DMS153 treated with DMSO at 0.1 percent for 48 hours (cell line): ENCODE results near the gene PPFIA4.

Experiments
- DNase-seq: peaks from one replicate; lab custom pipeline; 2025; ENCODE audit not compliant: unreplicated experiment; lab: John Stamatoyannopoulos, UW

PPFIA4 gene

GRCh38 chr1:203081465-203082230 lies 55.4 kb downstream of the PPFIA4 start:
- DNase-seq: no peak

DNA sequence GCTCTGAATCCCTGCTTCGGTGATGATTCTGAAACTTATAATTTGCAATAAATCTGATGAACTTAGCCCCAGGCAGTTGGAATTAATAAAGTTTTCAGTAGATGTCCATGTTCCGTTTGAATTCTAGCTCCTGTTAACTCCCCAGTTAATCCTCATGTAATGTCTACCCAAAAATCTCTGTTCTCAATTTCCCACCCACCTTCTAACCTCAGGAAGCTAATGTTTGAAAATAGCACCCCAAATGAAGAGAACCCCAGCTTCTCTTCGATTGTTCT lies 55.9 kb downstream of the PPFIA4 start:
- no peak for DNase-seq

GRCh38 chr1:203082571-203083462 lies 56.5 kb downstream of the PPFIA4 start:
- DNase-seq: no peak

DNA sequence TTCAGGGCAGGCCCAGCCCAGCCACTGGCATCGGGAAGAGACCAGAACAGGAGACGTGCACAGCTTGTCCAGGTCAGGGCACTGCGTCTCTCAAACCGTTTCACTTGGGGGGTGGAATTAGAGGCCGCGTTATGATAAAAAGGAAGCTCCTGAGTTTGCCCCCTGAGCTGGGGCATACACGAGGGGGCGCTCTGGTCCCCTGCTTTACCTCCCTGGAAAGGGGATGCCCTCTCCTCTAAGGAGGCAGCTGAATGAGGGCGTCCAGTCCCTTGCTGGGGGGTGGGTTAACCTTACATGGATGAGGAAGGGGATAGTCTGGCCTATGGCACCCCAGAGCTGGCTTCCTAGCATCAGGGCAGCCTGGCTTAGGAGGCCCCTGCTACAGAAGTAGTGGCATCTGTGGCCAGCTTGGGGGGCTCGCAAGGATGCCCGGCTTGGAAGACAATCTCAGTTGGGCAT lies 57.2 kb downstream of the PPFIA4 start:
- no peak for DNase-seq

DNA sequence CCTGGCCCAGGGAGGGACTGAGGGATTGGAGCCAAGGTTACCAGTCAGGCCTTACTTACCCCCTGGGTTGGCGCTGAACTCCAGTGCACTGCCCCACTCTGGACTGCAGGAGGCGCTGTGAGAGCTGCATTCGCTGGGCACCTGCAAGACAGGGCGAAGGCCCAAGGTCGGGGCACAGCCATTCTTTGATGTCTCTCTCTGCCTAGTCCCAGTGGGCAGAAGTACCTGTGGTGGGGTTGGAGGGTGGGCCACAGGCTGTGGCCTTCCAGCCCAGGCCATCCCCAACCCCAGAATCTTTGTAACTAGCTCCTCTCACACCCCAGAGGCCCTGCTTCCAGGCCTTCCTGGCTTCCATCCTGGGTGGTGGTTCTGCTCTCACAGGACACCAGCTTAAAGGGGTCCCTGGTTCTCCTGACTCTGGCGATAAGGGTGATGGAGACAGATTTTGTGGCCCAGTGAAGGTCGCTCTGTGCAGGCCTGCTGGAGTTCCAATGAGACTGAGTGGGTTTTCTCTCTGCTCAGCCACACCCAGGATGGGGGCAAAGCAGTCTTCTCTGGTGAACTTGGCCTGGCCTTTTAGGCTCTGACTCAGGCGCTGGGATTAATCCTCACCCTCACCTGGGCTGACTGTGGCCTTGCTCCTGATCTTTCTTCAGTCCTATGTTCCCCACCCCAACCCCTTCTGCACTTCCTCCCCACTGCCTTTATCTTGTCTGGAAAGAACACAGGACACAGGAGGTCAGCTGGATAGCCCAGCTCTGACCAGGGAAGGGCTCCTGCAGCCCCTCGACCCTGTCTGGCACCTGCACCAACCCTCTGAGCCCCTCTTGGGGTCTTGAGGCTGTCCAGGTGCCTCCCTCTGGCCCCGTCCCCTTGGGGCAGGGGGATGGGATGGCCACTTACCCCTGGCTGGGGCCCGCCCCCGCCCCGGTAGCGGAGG lies 58.6 kb downstream of the PPFIA4 start:
- DNase-seq: no peak

GRCh38 chr1:203085528-203086406 lies 59.5 kb downstream of the PPFIA4 start, which contains the start of gene MYOG:
Gene MYOG, minus strand, starts transcription at chr1:203086012. Its CDS starts 51 bp downstream, at chr1:203085961.
- no peak for DNase-seq

GRCh38 chr1:203086992-203087763 lies 60.9 kb downstream of the PPFIA4 start:
- no peak for DNase-seq

- no peak for DNase-seq
Observed at GRCh38 chr1:203088441-203088840, 62.1 kb downstream of the PPFIA4 start.

DNA sequence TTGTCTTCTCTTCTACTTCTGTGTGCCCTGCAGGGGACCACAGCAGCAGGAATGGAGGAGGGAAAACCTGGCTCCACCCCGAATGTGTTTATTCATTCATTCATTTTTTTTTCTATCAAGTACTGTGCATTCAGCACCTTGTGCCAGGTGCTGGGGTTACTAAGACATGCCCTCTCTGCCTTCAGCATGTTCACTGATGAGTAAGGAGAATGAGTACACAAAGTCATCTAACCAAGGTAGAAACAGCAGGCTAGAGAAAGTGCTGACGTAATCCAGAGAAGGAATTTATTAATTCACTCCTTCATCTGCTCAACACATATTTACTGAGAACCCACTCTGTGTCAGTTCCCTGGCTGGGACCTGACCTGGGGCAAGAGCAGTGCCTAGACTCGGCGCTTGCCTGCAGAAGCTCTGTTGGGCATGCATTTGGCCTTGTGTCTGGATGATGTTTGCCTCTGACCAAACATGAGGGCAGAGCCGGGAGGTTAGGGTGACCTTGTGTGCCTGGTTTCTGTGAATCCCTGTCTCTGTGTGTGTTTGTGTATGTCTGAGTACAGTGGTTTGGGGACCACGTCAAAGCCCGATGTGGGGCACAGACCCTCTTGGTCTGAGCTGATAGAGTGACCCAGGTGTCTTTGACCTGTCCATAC lies 62.8 kb downstream of the PPFIA4 start:
- DNase-seq: no peak

- DNase-seq: no peak
Observed at GRCh38 chr1:203089651-203090045, 63.4 kb downstream of the PPFIA4 start.

DNA sequence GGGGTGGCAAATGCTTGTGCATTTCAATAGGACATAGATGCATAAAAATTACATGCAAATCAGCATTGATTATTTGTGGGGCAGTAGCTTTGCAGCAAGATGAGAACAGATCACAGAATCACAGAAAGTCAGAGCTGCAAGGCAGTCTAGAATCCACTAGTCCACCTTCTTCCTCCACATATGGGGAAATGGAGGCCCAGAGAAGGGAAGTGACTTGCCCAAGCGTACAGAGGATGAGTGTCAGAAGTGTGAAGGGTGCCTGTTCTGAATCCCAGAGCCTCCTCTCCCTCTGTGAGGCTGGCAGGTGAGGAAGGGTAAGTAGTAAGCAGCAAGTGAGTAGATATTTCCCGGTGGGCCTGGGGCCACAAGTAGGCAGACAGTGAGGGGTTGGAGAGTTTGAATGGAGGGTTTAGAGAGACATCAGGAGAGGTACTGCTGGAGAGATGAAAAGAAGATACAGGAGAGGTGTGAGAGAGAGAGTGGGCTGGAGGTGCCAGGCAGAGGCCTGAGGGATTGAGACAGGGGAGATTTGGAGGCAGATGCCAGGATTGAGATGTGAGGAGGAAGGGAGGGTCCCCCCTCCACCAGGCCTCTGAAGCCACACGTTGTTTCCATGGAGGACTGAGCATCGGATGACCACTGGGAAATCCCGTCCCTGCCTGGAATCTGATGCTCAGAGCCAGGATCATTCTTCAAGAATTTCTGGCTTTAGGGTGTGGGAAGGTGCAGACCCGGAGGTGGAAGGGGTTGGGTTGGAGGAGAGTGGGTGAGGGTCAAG lies 64.3 kb downstream of the PPFIA4 start:
- no peak for DNase-seq

DNA sequence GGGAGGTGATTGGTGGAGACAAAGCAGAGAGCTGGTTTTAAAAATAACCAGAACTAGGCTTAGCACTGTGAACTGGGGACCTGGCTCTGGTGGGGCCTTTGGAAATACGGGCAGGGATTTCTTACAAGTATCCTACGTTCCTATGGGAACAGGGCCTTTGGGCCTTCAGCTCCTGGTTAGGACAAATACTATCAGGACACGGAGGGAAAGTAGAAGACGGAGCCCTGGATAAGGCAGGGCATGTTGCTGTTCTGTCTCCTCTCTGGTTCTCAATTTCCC lies 64.8 kb downstream of the PPFIA4 start:
- no peak for DNase-seq

DNA sequence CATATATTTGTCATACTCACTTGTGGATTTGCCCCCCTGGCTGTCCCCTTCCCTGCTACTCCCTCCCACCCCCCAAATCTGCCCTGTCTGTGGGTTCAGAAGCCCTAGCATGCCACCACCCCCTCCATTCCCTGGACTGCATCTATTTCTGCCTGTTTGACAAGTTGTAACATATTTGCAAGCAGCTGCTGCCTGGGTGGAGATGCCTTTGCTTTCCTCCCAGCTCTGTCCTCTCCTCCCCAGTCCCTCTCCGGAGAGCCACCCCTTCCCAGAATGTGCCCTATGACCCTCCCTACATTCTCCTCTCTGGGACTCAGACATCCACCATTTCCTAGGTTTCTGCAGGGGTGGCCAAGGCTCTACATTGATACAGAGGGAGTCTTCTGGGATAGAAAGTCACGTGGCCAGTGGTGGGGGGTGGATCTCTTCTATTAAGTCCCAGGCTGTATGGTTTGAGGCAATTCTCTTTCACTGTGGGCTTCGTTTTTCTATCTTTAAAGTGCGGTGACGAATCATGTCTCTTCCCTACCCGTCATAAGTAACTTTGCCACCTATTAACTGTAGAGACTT lies 65.6 kb downstream of the PPFIA4 start:
- no peak for DNase-seq

DNA sequence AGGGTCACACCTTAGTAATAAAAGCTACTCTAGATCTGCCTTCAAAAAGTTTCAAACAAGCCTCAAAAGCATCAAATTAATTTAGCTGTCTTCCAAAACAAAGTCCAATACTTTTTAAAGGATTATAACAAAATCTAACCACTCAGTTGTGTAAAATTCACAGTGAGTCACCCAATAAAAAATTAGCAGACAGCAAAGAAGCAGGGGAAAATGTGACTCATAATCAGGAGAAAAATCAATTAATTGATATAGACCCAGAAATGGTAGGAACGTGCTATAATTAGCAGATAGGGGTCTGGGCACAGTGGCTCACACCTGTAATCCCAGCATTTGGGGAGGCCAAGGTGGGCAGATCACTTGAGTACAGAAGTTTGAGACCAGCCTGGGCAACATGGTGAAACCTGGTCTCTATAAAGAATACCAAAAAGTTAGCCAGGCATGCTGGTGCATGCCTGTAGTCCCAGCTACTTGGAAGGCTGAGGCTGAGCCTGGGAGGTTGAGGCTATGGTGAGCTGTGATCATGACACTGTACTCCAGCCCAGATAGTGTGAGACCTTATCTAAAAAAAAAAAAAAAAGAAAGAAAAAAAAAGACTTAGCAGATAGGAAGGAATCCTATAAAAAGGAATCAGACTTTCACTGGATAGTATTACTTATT lies 67.6 kb downstream of the PPFIA4 start:
- DNase-seq: no peak

- DNase-seq: no peak
Observed at GRCh38 chr1:203095061-203095690, 68.9 kb downstream of the PPFIA4 start.

GRCh38 chr1:203096566-203096965 lies 70.3 kb downstream of the PPFIA4 start:
- DNase-seq: no peak

DNA sequence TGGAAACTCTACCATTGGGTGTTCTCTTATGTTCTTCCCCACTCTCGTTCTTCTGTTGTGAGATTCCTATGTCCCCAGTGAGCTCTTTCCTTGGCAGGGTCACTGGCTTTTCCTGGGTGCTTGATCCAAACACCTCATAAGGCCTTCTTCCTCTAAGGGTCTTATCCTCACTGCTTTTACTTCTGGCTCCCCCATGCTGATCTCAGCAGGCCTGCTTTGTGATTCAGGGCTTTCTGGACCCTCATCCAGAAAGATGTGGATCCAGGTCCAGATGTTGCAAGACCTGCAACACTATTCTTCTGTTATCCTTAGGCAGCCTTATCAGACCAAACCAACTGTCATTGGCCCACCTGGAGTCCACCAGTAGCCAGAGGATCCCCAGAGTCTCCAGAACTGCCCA lies 70.7 kb downstream of the PPFIA4 start:
- DNase-seq: no peak
